HepG2 (cell line): Measurements from ENCODE around the gene HCRTR1. TPM values are rescaled to one million over a fixed set of nuclear protein-coding genes. Genes with fewer than 3 reads are reported as not detected.

ENCODE experiments used
- DPF2 ChIP-seq: sonication (generic); formaldehyde crosslinking; IDR thresholded peaks from 2 replicates; pipeline ENCODE4 v1.4.0; 2020; ENCODE audit warnings: mild to moderate bottlenecking, low read depth, missing genetic modification reagents, borderline replicate concordance
- FOXA1 ChIP-seq, 2 experiments: fragments of 450-650 bp in 1 of 2; sonication (generic) in 1 of 2; formaldehyde crosslinking in 1 of 2; IDR thresholded peaks; 2 replicates each; pipeline versions ENCODE4 v1.4.0 to v1.6.1; 2016 to 2020; ENCODE audit warnings: missing genetic modification reagents in 1 of 2
- FOXK2 ChIP-seq: fragments of 450-650 bp; IDR thresholded peaks from 2 replicates; pipeline ENCODE4 v1.6.1; 2016
- MTA1 ChIP-seq: sonication (generic); formaldehyde crosslinking; IDR thresholded peaks from 2 replicates; pipeline ENCODE4 v1.4.0; 2020; ENCODE audit warnings: missing genetic modification reagents, mild to moderate bottlenecking, borderline replicate concordance
- NR2F6 ChIP-seq, 2 experiments: IDR thresholded peaks; 2 replicates each; pipeline ENCODE4 v1.6.1; 2016; ENCODE audit warnings: antibody characterized with exemption in 1 of 2, mild to moderate bottlenecking in 1 of 2
- PHF21A ChIP-seq: sonication (generic); formaldehyde crosslinking; IDR thresholded peaks from 2 replicates; pipeline ENCODE4 v1.5.0; 2020; ENCODE audit warnings: mild to moderate bottlenecking, missing genetic modification reagents
- RXRA ChIP-seq: sonication (generic); formaldehyde crosslinking; IDR thresholded peaks from 2 replicates; pipeline ENCODE4 v1.5.1; 2020; ENCODE audit warnings: missing genetic modification reagents
- SALL2 ChIP-seq: sonication (generic); formaldehyde crosslinking; IDR thresholded peaks from 2 replicates; pipeline ENCODE4 v1.8.1; 2023; ENCODE audit warnings: mild to moderate bottlenecking, missing genetic modification reagents, inconsistent platforms
- SOX13 ChIP-seq, 3 experiments: fragments of 450-650 bp in 1 of 3; sonication (generic) in 1 of 3; formaldehyde crosslinking in 1 of 3; IDR thresholded peaks in 2 of 3; conservative IDR thresholded peaks in 1 of 3; 2 replicates each; pipeline versions ENCODE4 v1.5.0 to v1.6.1; 2016 to 2020; ENCODE audit warnings: antibody characterized with exemption in 1 of 3, mild to moderate bottlenecking in 1 of 3, missing compliant biosample characterization in 1 of 3, missing genetic modification reagents in 1 of 3, moderate library complexity in 1 of 3
- TBX2 ChIP-seq: sonication (generic); formaldehyde crosslinking; IDR thresholded peaks from 2 replicates; pipeline ENCODE4 v1.5.0; 2020; ENCODE audit warnings: missing genetic modification reagents, mild to moderate bottlenecking, borderline replicate concordance
- TEAD2 ChIP-seq: sonication (generic); formaldehyde crosslinking; IDR thresholded peaks from 2 replicates; pipeline ENCODE4 v1.9.0; 2021; ENCODE audit warnings: missing genetic modification reagents
- UBTF ChIP-seq: sonication (generic); formaldehyde crosslinking; IDR thresholded peaks from 2 replicates; pipeline ENCODE4 v1.4.0; 2020; ENCODE audit warnings: mild to moderate bottlenecking, missing genetic modification reagents
- XRCC5 ChIP-seq: fragments of 200-400 bp; formaldehyde crosslinking; optimal IDR thresholded peaks from 2 replicates; pipeline ENCODE3; 2017; ENCODE audit warnings: mild to moderate bottlenecking, low read length
- ZMYM4 ChIP-seq: sonication (generic); formaldehyde crosslinking; IDR thresholded peaks from 2 replicates; pipeline ENCODE4 v1.8.1; 2023; ENCODE audit warnings: mild to moderate bottlenecking, missing genetic modification reagents
- ZNF160 ChIP-seq: sonication (generic); formaldehyde crosslinking; IDR thresholded peaks from 2 replicates; pipeline ENCODE4 v1.8.0; 2022; ENCODE audit warnings: mild to moderate bottlenecking, inconsistent platforms, missing genetic modification reagents
- ZNF781 ChIP-seq: sonication (generic); formaldehyde crosslinking; IDR thresholded peaks from 2 replicates; pipeline ENCODE4 v1.5.1; 2020; ENCODE audit warnings: borderline replicate concordance, mild to moderate bottlenecking, missing genetic modification reagents; ENCODE audit errors: not compliant biosample characterization
- polyA plus RNA-seq, 8 experiments: library from polyadenylated mRNA; depleted of rRNA in 3 of 8; stranded (reverse) in 7 of 8; unstranded in 1 of 8; fragments of >200 nt; fragmentation: Illumina TruSeq in 4 of 8; extraction: Trizol in 4 of 8; gene quantifications; 2 replicates each; pipeline versions ENCODE4 v1.2.1 to v1.2.3, GENCODE V29; 2011 to 2016; ENCODE audit warnings: low read depth in 4 of 8, missing spikeins in 1 of 8, mixed read lengths in 1 of 8; ENCODE audit not compliant: insufficient read depth in 1 of 8
- total RNA-seq, 5 experiments: library from RNA; depleted of rRNA; stranded (reverse); fragments of >200 nt; fragmentation: Illumina TruSeq; extraction: Trizol; gene quantifications; 2 replicates each; pipeline ENCODE4 v1.2.3, GENCODE V29; 2016; ENCODE audit warnings: low read depth in 1 of 5
- TF ChIP-seq, protein P1 (sequence below): sonication (generic); formaldehyde crosslinking; IDR thresholded peaks from 2 replicates; pipeline ENCODE4 v1.4.0; 2020; ENCODE audit warnings: missing genetic modification reagents, borderline replicate concordance
- TF ChIP-seq, protein P2 (sequence below): sonication (generic); formaldehyde crosslinking; IDR thresholded peaks from 2 replicates; pipeline ENCODE4 v1.4.0; 2020; ENCODE audit warnings: low read depth, mild to moderate bottlenecking, missing genetic modification reagents
- TF ChIP-seq, protein P3 (sequence below), 2 experiments: sonication (generic) in 1 of 2; formaldehyde crosslinking in 1 of 2; IDR thresholded peaks; 2 replicates each; pipeline versions ENCODE4 v1.5.1 to v1.6.1; 2011 to 2020; ENCODE audit warnings: borderline replicate concordance in 1 of 2, low read depth in 1 of 2, low read length in 1 of 2, mild to moderate bottlenecking in 1 of 2, missing genetic modification reagents in 1 of 2, moderate library complexity in 1 of 2

HCRTR1 gene
- total and polyA plus RNA-seq, 2 of the 13 experiments (the other 11 are each of a cell fraction or from before 2014, with no cell fraction given) = not detected

- TF ChIP-seq PHF21A (CRISPR knock-in tag) (peak; percentile 75), FOXK2 (no peak), MTA1 (CRISPR knock-in tag) (peak; percentile 82; the same call in 1 of the 2 replicates), UBTF (CRISPR knock-in tag) (peak; percentile 51), RXRA (CRISPR knock-in tag) (peak; percentile 59; the same call in 1 of the 2 replicates), TBX2 (CRISPR knock-in tag) (peak; percentile 39; the same call in 1 of the 2 replicates), SOX13 (IDR thresholded peaks at IDR 0.05) (no peak), SOX13 (CRISPR knock-in tag; conservative IDR thresholded peaks at IDR 0.05 in 1 of 2, IDR thresholded peaks at IDR 0.05 in 1 of 2) (peak in 1 of 2 experiments; percentile 74; a peak in 2 of 4 replicates), DPF2 (CRISPR knock-in tag) (no peak), SALL2 (CRISPR knock-in tag) (0 out of 2 replicates have a peak, but pooled peaks have one; percentile 24), TEAD2 (CRISPR knock-in tag) (no peak), XRCC5 (peak; percentile 32), ZMYM4 (CRISPR knock-in tag) (peak; percentile 51; the same call in 1 of the 2 replicates), ZNF160 (CRISPR knock-in tag) (no peak), FOXA1 (IDR thresholded peaks at IDR 0.05) (no peak), FOXA1 (CRISPR knock-in tag; IDR thresholded peaks at IDR 0.05) (peak; percentile 91), ZNF781 (CRISPR knock-in tag) (no peak), NR2F6 (IDR thresholded peaks at IDR 0.05) (no peak), NR2F6 (CRISPR knock-in tag; IDR thresholded peaks at IDR 0.05) (0 out of 2 replicates have a peak, but pooled peaks have one; percentile 36)
- TF ChIP-seq, protein P1, sequence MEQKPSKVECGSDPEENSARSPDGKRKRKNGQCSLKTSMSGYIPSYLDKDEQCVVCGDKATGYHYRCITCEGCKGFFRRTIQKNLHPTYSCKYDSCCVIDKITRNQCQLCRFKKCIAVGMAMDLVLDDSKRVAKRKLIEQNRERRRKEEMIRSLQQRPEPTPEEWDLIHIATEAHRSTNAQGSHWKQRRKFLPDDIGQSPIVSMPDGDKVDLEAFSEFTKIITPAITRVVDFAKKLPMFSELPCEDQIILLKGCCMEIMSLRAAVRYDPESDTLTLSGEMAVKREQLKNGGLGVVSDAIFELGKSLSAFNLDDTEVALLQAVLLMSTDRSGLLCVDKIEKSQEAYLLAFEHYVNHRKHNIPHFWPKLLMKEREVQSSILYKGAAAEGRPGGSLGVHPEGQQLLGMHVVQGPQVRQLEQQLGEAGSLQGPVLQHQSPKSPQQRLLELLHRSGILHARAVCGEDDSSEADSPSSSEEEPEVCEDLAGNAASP (CRISPR knock-in tag) = peak; percentile 71; the same call in 1 of the 2 replicates
- TF ChIP-seq, protein P2, sequence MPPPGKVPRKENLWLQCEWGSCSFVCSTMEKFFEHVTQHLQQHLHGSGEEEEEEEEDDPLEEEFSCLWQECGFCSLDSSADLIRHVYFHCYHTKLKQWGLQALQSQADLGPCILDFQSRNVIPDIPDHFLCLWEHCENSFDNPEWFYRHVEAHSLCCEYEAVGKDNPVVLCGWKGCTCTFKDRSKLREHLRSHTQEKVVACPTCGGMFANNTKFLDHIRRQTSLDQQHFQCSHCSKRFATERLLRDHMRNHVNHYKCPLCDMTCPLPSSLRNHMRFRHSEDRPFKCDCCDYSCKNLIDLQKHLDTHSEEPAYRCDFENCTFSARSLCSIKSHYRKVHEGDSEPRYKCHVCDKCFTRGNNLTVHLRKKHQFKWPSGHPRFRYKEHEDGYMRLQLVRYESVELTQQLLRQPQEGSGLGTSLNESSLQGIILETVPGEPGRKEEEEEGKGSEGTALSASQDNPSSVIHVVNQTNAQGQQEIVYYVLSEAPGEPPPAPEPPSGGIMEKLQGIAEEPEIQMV (CRISPR knock-in tag) = no peak
- TF ChIP-seq, protein P3, sequence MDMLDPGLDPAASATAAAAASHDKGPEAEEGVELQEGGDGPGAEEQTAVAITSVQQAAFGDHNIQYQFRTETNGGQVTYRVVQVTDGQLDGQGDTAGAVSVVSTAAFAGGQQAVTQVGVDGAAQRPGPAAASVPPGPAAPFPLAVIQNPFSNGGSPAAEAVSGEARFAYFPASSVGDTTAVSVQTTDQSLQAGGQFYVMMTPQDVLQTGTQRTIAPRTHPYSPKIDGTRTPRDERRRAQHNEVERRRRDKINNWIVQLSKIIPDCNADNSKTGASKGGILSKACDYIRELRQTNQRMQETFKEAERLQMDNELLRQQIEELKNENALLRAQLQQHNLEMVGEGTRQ (IDR thresholded peaks at IDR 0.05; ENCODE audit: low read depth, low read length) = no peak
- TF ChIP-seq, protein P3 (CRISPR knock-in tag; IDR thresholded peaks at IDR 0.05; ENCODE audit: borderline replicate concordance) = peak; percentile 67; the same call in 1 of the 2 replicates
Measured at GRCh38 chr1:31583995-31584868, 33.3 kb upstream of the HCRTR1 start (continued).
